HG02642 (cell line): ENCODE data around the gene SNX3.

Experiments used
- ATAC-seq: cut with Tn5 transposase; IDR thresholded peaks from one replicate; pipeline ENCODE4 v1.9.1; 2021; ENCODE audit warnings: mild to moderate bottlenecking; ENCODE audit not compliant: unreplicated experiment, poor library complexity

Gene SNX3

DNA sequence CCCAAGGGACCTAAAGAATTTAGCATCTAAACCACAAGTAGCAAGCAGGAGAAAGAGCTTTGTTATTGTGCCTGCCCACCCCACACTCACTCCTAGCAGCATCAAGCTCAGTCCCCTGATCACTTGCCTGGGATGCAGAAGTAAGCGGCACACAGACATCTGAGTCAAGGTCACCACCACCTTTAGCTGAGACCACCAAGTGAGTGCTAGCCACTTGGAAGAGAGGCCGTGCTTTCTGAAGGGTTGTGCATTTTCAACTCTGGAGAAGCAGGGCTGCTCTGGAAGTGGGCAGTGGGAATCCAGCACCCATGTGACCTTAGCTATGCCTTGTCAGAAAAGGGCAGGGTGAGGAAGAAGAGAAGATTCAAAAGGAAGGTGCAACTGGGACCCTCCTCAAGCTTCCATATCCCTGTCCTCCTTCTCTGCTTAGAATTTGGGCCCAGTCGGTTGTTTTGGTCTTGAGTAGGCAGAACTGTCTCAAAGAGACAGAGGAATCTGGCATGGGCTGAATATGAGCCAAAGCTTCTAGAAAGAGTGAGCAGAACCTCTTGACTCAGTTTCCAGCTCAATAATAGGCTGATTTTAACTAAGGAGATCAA is 88.8 kb downstream of the SNX3 start:
- ATAC-seq: no peak

DNA sequence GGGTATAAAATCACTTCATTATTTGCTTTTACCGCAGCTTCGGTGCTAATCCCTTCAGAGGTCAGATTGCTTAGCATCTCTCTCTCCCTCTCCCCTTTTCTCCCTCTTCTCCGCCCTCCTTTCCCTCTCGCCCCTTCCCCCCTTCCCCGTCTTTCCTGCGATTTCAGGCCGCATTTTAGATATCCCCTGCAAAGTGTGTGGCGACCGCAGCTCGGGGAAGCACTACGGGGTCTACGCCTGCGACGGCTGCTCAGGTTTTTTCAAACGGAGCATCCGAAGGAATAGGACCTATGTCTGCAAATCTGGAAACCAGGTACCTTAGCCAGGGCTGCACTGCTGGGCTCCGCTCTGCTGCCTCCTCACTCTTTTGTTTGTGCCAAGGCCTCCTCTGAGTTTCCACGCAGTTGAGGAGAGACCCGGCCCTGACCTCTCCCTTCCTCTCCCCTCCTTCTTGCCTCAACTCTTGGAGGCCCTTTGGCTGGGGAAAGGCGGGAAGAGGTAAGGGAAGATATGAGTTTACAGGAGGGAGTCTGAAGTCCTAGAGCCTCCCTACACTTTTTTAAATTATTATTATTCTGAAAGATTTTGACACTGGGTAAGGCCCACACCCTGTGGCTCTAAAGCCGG is 89.4 kb downstream of the SNX3 start:
- no peak for ATAC-seq

DNA sequence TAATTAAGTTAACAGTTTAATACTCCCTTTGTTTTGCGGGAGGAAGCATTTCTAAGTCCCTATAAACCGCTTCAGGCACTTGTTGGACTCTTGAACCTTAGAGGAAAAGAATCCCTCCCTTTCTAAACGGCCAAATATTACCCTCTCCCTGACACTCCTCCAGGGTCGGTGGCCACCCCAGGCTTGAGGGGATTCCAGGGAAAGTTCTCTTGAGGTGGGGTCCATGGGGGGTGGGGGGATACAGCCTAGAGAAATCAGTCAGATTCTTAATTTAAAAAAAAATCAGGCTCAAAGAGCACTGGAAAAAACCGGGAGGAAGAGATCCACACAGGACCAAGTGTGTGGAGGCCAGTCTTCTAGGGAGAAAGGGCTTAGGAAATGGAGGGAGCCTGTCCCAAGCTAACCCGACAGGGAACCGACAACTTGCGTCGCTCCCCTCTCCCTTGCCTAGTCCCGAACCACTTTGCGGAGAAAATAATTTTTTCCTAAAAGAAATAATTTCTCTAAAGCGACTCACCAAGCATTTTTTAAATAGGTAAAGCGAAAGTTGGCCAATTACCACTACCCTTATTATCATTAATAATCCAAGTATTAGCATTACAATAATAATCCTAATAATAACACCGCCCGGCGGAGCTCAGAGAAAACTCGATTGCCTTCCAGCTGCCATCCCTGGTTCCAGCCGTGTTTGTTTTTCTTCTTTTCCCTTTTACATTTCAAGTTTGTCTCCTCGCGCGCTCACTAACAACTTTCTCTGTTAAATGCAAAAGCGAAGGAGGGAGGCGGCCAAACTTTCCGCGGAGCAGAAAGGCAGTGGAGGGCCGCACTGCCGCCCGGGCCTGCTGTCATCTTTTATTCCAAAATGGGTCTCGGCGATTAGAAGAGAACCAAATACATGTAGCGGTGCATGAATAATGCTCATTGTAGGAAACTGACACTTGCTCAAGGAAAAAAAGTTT is 90.2 kb downstream of the SNX3 start:
- no peak for ATAC-seq

DNA sequence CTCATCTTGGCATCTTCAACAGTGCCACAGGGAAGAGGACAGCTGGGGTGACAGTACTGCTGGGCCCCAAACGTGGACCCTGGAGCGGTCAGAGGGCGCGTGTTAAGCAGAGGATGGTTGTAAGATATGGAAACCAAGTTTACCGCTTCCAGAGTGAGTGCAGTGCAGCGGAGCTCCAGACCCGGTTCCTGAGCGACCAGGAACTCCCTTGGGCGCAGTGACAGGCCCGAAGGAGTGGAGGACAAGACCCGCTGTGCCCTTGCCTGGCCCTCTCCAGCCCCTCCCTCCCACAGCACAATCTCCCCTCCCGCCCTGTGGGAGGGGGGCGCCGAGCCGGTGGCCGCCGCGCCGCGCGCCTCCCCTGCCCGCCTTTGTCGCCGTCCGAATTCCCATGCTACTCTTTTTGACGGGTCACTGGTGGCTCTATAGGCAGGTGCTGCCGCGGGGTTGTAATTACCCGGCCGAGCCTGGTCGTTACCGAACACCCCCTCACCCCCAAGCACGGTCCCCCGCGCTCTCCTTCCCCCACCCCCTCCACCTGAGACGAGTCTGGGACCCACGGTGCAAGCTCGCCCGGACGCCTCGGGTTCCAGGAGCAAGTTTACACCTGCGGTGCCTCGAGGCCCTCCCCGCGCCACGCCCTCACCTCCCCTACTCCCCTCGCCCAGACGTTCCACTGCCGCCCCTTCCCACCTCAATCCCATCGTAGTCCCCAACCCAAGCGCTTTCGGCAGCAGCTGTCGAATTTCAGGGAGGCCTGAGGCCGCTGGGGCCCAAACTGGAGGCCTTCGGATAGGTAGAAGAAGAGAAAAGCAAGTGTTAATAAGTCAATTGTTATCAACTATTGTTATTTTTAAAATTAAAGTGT is 91.1 kb downstream of the SNX3 start:
- ATAC-seq: no peak

DNA sequence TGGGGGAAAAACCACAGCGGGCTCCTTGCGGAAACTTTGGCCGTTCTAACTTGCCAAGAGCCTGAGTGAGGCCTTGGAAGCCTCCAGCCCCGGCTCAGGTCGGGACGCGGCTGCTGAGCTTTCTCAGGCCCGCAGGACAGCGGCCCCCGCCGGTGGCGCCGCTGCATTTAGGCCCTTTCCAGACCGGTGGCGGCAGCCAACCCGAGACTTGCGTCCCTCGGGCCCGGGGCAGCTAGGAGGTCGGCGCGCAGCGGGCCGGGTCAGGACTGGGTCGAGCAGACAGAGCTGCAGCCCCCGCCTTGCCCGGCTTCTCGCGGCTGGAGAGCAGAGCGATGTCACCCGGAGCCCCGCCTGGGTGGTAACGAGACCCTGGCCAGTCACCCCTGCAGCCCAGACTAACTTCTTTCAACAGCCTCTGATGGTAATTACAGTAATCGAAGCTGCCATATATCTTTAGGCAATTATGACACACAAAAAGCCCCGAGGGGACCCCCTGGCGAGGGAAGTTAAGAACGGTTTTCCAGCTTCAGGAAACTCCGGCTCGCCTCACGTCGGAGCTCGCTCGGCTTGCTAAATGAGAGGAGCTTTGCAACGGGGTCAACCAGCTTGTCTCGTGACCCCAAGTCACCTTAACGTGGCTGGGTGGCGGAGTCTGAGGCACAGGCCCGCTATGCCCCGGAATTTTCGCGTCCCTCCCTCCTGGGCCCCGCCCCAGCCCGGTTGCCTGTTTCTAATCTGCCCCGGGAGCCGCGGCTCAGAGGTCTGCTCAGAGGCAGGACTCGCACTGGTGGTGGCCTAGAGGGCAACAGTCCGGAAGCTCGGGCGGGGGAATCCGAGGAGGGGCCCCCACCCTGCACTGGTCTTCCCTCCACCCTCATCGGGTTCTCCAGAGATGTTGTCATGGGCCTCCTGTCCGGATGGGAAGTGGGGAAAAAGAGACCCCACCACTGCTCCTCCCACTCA is 92.1 kb downstream of the SNX3 start:
- ATAC-seq: no peak

DNA sequence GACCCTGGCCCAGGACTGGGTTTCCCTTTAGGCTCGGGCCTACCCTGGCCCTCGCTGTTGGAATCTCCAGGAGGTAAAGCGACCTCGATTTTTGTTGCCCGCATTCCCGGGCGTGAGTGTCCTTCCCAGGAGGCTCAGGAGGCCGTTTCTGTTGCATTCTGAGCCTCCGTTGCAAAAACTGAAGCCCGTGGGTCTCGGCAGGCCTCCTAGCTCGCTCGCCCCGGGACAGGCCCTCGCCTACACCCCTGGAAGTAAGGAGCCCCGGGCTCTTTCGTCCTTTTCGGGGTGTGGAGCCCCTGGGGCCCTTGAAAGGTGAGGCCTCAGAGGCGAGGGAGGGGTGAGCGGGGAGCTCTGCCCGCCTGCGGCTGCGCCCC is 92.8 kb downstream of the SNX3 start:
- ATAC-seq: no peak

DNA sequence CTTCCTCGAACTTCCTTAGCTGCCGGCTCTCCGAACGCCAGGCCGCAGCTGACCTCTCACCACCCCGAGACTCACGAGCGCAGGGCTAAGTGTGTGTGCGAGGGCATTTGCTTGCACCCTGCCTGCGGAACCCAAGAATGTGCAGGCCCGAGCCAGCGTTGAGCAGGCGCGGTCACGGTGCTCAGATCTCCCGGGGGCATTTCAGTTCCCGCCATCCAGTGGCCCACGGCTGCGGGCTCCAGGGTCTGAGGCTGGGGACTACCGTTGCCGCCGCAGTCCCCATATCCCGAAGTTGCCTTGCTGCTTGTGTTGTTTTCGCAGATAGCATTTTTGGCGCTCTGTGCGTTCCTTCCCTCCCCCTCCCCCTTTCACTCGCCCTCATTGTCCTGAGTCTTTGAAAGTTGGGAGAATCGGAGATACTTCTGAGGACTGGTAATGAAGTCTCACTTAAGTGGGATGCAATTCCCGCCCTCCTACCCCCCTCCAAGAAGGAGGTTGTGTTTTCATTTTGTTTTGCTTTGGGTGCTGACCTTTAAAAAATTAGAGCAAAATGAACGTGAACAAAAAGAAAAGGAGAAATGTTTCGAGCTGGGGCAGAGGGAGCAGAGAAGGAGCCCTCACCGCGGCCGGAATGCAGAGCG is 93.3 kb downstream of the SNX3 start:
- ATAC-seq: no peak

DNA sequence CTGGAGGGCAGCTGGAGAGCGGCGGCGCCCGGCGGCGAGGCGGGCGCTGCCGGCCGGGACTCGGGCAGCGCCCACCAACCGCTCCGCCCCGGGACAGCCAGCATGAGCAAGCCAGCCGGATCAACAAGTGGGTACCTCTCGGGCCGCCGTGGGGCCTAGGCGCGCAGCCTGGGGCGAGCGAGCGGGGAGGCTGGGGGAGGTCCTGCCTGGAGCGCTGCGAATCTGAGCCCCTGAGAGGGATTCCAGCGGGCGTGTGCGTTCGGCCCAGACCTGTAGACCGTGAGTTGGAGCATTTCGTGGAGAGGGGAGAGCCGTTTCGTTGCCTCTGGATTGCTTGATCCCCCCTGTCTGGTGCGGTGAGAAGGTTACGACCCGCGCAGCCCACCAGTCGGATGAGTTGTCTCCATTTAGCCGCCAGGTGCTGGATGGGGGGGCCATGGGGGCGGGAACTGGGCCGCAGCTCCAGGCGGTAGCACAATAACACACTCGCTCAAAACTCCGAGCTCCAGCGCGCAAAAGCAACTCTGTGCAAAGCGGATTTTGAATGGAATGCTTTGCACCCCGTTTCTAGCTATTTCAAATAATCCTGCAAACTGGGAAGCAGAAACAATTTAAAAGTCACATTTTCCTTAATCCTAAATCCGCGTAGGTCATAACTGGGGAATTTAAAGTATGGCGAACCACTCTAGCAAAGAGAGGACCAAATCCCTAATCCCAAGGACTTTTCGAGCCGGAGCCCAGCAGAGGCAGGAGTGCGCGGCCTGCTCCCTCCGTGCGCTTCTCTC is 94.0 kb downstream of the SNX3 start:
- ATAC-seq: no peak

DNA sequence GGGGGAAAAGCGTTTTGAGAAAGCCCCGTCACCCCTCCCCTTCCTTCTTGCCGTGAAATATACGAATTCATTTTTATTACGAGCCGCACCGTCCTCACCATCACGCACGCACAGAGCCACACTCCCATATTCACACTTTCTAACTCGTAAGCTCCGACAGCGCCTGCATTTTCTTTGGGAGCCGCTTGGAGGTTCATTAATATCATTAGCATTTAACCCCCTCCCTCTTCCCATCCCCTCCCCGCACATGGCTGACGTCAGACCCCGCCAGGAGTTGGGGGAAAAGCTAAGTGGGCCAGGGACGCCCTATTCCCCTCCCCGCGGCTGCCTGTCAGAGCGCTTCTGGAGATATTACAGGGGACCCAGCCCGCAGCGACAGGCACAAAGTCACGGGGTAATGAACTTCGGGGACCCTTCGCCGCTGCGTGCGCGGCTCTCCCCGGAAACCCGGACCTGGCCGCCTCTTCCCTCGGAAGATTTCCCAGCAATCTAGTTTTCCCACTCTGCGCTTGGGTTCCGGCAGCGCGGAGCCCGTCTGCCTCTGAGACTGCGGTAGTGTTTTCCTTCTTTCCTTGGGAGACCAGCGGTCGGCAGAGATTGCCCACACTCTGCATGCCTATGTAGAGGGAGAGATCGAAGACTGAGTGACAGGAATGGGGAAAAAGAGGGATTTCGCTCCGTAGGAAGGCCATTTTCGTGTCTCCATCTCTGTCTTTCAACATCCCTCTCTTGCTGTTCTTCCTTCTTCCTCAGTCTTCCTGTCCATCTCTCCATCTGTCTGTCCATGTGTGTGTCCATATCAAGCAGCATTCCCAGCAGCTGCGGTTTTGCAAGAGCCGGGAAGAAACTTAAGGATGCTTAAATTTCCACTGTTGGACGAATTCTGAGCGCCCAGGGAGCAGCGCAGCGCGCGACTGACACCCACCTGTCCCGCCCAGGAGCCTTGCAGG is 94.9 kb downstream of the SNX3 start, which contains the start of gene NR2E1:
NR2E1 (plus strand) TSS at position 309 of the 950 bp plus-strand sequence. CDS start 744 bp downstream, outside the sequence.
- no peak for ATAC-seq

DNA sequence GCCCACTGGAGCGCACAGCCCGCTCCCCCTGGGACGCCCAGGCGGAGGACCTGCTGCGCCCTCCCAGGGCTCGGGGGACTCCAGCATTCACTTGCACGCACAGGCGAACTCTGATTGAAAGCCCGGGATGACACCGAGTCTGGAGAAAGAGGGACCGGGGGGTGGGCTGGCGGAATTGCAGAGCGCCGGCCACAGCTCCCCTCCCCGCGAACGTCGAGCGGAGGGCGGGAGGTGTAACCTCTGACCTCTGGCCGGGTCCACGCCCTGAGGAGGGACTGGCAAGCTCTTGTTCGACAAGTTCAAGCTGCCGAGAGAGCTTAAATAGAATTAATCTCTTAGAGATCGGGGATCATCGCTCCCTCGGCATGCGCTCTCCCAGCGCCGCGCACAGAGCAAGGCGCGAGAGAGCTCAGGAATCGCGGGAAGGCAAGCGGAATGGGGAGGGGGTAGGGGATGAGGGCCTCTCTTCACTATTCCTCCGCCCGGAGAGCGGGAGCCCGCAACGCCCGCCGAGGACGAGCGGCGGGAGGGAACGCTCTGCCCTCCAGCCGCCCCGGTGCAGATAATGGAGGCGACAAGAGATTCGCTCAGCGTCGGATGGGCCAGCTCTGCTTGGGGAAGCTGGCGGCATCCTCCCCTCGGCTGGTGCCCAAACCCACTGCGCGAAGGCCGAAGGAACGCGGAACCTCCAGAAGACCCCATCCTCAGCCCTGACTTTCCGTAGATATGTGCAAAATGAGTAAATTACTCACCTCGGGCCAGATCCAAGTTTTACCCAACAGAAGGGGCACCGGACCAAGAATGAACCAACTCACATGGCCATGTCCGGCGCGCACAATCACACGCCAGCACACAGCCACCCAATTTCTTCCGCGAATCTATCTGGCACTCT is 95.8 kb downstream of the SNX3 start:
- ATAC-seq: no peak

DNA sequence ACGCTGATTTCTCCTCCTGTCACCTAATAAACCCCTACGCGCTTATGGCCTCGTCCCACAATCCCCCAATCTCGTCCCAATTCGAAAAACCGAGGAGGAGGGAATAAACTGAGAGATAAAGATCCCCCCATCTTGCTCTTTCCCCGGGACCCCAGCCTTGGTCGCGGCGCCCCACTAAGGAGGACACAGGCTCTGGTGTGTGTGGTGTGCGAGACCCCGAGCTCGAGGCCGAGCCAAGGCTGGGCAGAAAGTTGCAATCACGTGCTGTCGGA is 96.4 kb downstream of the SNX3 start:
- no peak for ATAC-seq

DNA sequence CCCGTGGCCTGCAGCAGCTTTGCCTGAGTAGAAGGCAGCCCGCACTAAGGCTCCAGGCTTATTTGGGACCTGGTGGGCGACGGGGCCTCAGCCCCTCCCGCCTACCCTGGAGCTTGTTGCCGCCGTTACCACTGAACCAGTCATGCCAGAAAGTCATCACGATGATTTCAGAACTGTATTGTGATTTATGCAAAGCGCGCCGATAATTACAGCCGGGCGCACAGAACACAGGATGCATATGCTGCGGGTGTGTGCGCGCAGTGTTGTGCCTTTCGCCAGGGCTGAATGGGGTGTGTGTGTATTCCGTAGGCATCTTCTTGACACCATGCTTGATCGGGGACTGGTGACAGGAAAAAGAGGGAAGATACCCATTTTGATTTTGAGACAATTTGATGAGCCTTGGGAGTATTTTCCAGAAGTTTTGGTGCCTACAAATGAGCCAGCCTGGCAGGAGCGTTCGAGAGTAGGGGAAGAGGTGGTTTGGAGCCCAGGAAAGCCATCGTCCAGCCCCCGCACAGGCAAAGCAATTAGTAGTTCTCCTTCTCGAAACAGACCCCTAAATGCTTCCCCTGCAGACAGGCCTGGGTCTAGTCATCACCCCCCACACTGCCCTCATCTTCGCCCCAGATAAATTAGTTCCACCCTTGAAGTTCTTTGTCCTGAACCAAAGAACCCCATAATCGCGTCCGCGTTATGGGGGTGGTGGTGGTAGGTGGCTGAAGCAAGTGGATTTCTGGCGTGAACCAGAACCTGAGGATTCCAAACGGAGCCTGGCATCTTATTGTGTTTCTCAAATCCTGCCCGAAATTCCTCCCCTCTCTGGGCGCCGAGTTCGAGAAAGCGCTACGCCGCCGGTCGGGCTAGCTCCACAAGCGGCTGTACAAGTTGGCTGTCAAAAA is 96.9 kb downstream of the SNX3 start:
- ATAC-seq: no peak

DNA sequence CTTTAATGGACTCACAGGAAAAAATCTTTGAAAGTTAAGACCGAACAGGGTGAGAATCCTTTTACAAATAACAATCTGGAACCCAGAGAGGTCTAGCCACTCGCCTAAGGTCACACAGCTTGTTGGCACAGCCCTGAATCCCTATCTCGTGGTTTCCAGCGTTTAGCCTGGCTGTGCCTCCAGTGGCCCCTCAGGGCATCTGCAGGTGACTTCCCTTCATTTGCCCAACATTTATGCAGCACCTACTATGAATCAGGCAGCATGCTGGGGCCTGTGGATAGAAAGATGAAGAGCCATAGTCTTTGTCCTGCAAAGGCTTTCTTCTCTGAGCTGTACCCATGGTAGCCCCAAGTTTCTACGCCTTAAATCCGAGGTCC is 97.6 kb downstream of the SNX3 start:
- no peak for ATAC-seq

DNA sequence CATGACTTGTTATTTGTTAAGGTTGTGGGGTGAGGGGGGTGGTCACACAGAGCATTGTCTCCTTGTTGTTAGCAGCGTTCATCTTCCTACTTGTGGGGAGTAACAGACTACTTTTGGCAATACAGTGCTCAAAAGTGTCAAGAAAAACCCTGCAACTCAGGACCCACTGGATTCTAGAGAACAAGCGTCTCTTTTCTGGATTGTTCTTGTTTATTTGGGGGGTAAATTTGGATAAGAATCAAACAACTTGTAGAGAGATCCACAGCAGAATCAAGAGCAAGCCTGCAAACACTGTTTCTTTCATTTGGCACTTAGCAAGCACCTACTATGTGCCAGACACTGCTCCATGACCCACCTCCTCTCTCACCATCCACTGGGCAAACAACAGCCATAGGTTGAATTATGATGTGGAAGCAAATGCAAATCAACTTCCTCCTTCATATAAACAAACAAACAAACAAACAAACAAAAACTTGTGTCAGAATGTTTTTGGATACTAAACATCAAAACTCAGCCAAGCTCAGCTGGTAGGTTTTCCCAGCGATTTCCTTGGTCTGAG is 99.0 kb downstream of the SNX3 start:
- no peak for ATAC-seq
